HG02571 (cell line): ENCODE results near the gene PPIP5K1.

ENCODE experiments used
- ATAC-seq: cut with Tn5 transposase; IDR thresholded peaks from one replicate; pipeline ENCODE4 v1.9.1; 2021; ENCODE audit warnings: mild to moderate bottlenecking, moderate library complexity; ENCODE audit not compliant: unreplicated experiment

PPIP5K1 gene

DNA sequence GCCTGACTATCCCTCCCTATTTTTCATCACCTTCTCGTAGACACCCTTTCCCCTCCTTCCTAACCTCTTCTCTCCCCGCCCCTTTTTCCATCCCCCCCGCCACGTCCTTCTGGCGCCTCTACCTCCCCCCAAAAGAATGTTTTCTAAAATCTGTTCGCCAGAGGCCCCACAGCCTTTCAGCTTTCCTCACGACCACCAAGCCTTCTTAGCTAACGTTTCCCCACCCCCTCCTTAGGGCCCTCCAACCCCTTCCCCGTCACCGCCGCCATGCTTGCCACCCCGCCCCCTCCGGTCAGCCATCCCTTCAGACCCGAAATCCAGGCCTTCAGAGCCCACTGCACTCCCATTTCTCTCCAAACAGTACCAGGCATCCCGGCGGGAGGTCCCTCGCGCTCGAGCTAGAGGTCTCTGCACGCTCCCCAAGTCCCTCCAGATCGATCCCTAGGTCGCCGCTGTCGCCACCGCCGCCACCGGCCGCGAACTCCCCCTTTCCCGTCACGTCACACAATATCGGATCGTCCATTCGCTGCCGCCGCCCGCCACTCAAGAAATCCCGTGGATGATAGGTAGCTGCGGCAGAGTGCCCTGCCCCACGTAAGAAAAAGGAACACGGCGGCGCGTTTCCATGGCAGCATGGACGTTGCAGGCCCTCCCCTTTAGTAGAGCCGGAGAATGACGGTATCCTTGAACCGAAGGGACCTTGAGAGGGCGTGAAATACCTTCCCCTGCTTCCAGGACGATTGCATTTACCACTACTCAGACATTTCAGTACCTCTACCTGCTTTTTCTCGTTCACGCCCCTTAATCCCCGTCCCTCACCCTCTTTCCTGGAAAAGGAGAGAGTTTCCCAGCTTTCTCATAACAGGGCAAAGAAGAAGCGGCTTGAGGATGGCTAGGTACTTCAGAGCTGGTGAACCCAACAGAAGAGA lies 97.1 kb downstream of the PPIP5K1 start, which contains the start of gene TP53BP1:
TP53BP1 (minus strand) TSS at position 484 of the 929 bp plus-strand sequence; CDS start at position 371, 113 bp downstream.
- ATAC-seq, result peak; percentile 98

DNA sequence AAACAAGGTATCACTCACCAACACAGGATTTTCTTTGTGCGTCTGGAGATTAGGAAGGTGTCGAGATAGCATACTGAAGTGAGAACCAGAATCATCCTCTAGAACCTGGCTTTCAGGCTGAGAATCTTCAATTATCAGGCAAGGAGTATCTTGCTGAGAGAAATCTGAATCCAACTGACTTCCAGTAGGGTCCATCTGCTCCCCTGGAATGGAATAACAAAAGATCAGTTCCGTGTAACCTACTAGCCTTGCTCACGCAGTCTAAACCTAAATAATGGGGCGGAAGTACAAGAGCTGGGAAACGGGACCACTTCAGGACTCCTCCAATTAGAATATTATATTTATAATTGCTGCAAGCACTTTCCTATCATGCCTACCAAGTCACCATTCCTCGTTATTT lies 97.7 kb downstream of the PPIP5K1 start:
- no peak for ATAC-seq

DNA sequence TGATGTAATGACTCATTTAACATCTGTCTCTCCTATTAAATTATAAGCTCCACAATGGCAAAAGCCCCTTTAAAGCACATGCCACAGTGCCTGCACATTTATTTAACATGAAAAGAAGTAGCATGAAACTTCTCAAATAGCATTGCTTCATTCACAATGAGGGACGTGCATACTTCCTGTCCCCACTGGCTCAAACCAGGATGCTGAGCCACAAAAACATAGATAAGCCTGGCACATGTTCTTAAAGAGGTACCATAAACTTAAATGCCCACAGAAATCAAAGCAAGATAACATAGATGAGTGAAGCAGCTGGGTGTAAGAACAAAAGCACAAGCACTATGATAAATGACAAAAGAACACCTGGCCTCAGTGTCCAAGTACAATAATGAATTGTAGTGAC lies 100.8 kb downstream of the PPIP5K1 start:
- ATAC-seq, result no peak

DNA sequence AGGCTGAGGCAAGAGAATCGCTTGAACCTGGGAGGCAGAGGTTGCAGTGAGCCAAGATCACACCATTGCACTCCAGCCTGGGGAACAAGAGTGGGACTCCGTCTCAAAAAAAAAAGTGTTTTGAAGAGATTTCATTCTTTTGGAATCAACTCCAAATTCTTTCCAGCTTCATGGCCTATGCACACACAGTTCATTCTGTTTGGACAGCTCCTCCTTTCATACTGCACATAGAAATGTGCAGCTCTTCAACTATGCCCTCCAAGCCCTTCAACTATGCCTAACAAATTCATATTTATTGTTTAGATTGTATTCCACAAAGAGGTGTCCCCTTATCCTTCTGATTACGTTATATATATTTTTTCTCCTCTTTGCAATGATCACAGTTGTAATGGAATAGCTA lies 101.2 kb downstream of the PPIP5K1 start:
- no peak for ATAC-seq

DNA sequence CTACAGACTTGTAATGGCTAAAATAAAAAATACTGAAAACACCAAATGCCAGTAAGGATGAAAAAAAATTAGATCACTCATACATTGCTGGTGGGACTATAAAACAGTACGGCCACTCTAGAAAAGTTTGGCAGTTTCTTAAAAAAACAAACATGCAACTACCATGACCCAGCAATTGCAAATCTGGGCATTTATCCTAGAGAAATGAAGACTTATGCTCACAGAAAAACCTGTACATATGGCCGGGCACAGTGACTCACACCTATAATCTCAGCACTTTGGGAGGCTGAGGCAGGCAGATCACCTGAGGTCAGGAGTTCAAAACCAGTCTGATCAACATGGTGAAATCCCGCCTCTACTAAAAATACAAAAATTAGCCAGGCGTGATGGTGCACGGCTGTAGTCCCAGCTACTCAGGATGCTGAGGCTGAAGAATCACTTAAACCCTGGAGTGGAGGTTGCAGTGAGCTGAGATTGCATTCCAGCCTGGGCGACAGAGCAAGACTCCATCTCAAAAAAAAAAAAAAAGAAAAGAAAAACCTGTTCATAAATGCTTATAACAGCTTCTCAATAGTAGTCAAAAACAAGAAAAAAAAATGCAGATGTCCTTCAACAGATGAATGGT lies 102.6 kb downstream of the PPIP5K1 start:
- ATAC-seq, result no peak

DNA sequence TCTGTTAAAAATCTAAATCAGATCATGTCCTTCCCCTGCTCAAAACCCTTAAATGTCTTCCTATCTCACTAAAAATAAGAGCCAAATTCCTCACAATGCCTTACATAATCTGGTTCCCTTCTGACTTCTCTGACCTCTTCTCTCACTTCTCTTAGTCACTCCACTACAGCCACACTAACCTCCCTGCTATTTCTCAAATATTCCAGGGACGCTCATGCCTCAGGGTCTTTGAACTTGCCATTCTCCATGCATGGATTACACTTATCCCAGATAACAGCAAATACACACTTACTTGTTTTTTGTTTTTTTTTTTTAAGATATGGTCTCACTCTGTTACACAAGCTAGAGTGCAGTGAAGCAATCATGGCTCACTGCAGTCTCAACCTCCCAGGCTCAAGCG lies 105.6 kb downstream of the PPIP5K1 start:
- ATAC-seq, result no peak
